Measurements from ENCODE around the gene CLCN3.
"Not testable (repeated sequence)": the region's sequence is repeated elsewhere in the genome, so short reads cannot be mapped to it uniquely, and the experiment has no call there.

DNA sequence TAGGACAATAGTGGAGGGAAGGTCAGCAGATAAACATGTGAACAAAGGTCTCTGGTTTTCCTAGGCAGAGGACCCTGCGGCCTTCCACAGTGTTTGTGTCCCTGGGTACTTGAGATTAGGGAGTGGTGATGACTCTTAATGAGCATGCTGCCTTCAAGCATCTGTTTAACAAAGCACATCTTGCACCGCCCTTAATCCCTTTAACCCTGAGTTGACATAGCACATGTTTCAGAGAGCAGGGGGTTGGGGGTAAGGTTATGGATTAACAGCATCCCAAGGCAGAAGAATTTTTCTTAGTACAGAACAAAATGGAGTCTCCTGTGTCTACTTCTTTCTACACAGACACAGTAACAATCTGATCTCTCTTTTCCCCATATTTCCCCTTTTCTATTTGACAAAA, 58.1 kb downstream of the CLCN3 start:
- TF ChIP-seq EZH2phosphoT487, EZH2 (IDR thresholded peaks at IDR 0.05): not testable (repeated sequence)
- TF ChIP-seq, protein P1, sequence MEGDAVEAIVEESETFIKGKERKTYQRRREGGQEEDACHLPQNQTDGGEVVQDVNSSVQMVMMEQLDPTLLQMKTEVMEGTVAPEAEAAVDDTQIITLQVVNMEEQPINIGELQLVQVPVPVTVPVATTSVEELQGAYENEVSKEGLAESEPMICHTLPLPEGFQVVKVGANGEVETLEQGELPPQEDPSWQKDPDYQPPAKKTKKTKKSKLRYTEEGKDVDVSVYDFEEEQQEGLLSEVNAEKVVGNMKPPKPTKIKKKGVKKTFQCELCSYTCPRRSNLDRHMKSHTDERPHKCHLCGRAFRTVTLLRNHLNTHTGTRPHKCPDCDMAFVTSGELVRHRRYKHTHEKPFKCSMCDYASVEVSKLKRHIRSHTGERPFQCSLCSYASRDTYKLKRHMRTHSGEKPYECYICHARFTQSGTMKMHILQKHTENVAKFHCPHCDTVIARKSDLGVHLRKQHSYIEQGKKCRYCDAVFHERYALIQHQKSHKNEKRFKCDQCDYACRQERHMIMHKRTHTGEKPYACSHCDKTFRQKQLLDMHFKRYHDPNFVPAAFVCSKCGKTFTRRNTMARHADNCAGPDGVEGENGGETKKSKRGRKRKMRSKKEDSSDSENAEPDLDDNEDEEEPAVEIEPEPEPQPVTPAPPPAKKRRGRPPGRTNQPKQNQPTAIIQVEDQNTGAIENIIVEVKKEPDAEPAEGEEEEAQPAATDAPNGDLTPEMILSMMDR (IDR thresholded peaks at IDR 0.05), result not testable (repeated sequence)
